Measurements from ENCODE around the gene DLG1. TPM values are rescaled to one million over a fixed set of nuclear protein-coding genes. Genes with fewer than 3 reads are reported as not detected.

The DLG1 gene
- total and polyA plus RNA-seq, 7 experiments from 2014 or later: 27.9 to 96.5 (median 85.9) TPM

DNA sequence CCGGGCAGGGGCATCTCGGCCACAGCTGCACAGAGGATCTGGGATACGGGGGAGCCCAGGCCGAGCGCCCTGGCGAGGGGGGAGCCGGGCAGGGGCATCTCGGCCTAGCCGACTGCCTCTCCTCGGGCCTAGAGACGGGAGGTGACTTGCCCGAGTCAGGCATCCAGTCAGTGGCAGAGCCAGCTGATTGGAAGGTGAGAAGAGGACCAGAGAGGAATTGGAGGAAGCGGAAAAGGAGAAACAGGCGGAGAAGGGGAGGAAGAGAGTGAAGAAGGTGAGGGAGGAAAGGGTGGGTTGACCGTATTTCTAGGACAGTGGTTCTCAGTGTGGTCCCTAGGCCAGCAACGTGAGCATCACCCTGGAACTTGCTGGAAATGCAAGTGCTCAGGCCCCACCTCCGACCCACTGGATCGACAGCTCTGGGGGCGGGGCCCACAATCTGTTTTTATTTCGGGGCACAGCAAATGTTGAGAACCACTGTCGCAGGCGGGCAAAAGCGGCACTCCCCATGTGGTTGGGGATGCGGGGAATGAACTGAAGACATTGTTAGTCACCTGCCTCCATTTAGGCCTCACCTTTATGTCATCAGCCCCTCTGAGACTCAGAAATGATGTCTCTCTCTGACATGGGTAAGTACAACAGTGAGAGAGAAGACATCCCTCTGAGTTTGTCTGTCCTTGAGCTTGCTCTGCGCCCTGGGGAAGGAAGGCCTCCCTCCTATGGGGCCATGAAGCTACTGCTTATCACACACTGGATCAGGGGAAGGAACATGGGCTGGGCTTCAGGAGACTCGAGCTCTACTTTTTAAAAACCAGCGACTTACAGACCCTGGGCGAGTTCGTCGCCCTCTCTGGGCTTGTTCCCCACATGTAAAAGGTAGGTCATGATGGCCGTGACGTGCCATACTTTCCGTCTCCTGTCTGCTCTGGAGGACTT lies 267.8 kb downstream of the DLG1 start:
- Mint-ChIP-seq H3K36me3 (peaks cover 0 to 2% (median 0%) of the 10 kb centered on the region in 5 donors), H3K27me3 (peaks cover 0 to 5% (median 0%) of the 10 kb centered on the region in 5 donors), H3K4me1 (peaks cover 0 to 19% (median 4%) of the 10 kb centered on the region in 7 donors), H3K9me3 (peaks cover 0 to 14% (median 0%) of the 10 kb centered on the region in 11 donors), H3K27ac (peak overlapping the region in 3 of 9 donors; percentile 42 to 46 (median 45)), H3K4me3 (peak overlapping the region in 7 of 10 donors; percentile 12 to 78 (median 55))
- Histone ChIP-seq H3K4me3 (ENCODE audit: low read length) (no peak overlapping the region), H3K27ac (ENCODE audit: low read depth, low read length) (no peak overlapping the region), H3K36me3 (ENCODE audit: control insufficient read depth in 2 of 3, insufficient read depth in 3 of 3, low read length in 3 of 3) (no peaks in the 10 kb centered on the region), H3K4me1 (ENCODE audit: control insufficient read depth in 2 of 2, insufficient read depth in 2 of 2, low read length in 2 of 2) (peaks cover 0 to 4% of the 10 kb centered on the region in 2 donors), H3K9me3 (ENCODE audit: control insufficient read depth in 2 of 3, low read length in 3 of 3) (no peaks in the 10 kb centered on the region), H3K27me3 (ENCODE audit: control insufficient read depth in 2 of 2, insufficient read depth in 2 of 2, low read length in 2 of 2) (peaks cover 0 to 3% of the 10 kb centered on the region in 2 donors)
- POLR2A ChIA-PET: interaction anchor here (1.2 kb wide), 1 partner anchor 27 kb away, joined by 4 read pairs; no protein-coding TSS in a partner anchor
- intact Hi-C loops (cut with micrococcal nuclease): no loop called here
- ATAC-seq (no peak), DNase-seq (no peak)
- CTCF ChIA-PET: interaction anchor here (0.7 to 1.9 kb wide), 5 partner anchors 14 to 53 kb away, joined by 3 to 7 read pairs (median 5); no protein-coding TSS in a partner anchor

DNA sequence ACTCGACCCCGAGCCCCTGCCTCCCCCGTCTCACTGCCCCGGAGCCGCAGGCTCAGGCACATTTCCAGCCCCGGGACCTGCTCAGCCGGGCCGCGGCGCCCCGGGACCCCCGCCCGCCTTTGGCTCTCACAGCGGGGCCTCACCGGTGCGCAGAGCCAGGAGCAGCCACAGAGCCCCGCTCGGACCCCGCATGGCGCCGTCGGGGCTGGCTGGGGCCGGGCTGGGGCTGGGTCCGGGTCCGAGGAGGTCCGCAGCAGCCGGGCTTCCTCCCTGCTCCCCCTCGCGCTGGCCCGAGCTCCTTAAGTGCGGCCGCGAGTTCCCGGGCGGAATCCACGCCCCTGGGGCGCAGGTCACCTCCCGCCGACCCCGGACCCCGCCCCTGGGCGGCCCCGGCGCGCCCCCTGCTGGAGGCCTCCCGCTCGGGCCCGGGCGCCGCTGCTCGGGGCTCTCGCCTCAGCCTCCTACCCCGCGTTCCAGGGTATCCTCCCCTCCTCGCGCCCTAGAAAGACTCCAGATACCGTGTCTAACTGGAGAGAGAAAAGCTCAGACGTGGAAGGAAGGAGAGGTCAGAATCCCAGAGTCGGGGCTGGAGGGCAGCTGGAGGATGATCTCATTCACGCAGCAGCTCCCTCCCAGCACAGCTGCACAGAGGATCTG lies 268.8 kb downstream of the DLG1 start, which contains the start of gene MELTF:
TSS of gene MELTF (minus strand) at position 307 of the 657 bp plus-strand sequence. CDS start at position 192, 115 bp downstream.
- peak; percentile 46 to 90 (median 75) for DNase-seq
- no peaks in the 10 kb centered on the region for H3K36me3 Mint-ChIP-seq

DNA sequence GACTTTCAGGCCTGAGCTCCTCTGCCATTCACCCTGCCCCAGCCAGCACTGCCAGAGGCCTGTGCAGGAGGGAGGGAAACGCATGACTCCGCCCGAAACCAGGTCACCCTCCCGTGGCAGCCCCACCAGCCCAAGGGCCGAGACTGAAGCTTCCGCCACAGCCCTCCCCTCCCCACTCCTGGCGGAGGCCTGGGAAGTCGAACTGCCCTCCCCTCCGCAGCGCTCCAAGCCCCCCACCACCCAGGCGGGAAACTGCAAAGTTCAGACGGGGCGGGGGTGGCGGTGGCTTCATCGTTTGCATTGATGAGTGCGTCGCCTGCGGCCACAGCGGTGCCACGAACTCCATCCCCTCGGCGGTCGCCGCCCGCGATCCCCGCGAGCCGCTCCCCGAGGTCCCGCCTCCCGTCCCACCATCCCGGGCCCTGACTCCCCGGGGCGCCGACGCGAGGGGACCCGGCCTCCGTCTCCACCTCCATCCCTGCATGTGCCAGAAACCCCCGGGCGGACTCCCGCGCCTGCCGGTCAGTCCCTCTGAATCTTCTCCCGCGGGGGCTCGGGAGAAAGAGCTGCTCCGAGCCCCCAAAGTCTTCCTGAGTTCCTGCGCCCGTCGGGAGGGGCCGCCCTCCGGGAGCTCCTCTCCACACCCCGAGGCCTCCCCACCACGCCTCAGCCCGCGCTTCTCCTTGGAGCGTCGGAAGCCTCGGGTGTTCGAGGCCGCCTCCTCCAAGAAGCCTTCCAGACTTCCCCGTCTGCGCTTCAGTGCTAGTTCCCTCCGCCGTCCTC lies 269.5 kb downstream of the DLG1 start:
- ChIA-PET CTCF (interaction anchor here (0.6 to 1.9 kb wide), 4 partner anchors 16 to 1198 kb away, joined by 3 to 7 read pairs (median 6); no protein-coding TSS in a partner anchor), POLR2A (no interaction called here)
- H3K4me1 Mint-ChIP-seq: peaks cover 0 to 16% (median 0%) of the 10 kb centered on the region in 7 donors
- DNase-seq (peak in 2 of 9 donors; percentile 14 to 28), ATAC-seq (peak; percentile 3)
- intact Hi-C loops (cut with micrococcal nuclease): loop anchor here (1.0 to 2.0 kb wide), 3 partner anchors 26 to 50 kb away; no protein-coding TSS in a partner anchor
- H3K36me3 Mint-ChIP-seq: no peaks in the 10 kb centered on the region
- H3K9me3 Mint-ChIP-seq: peaks cover 0 to 6% (median 0%) of the 10 kb centered on the region in 11 donors
- Histone ChIP-seq H3K4me1 (ENCODE audit: control insufficient read depth in 2 of 2, insufficient read depth in 2 of 2, low read length in 2 of 2) (peaks cover 0 to 4% of the 10 kb centered on the region in 2 donors), H3K27me3 (ENCODE audit: control insufficient read depth in 2 of 2, insufficient read depth in 2 of 2, low read length in 2 of 2) (peaks cover 0 to 3% of the 10 kb centered on the region in 2 donors), H3K27ac (ENCODE audit: low read depth, low read length) (peak overlapping the region; percentile 24), H3K4me3 (ENCODE audit: low read length) (peak overlapping the region; percentile 51), H3K9me3 (ENCODE audit: control insufficient read depth in 2 of 3, low read length in 3 of 3) (no peaks in the 10 kb centered on the region), H3K36me3 (ENCODE audit: control insufficient read depth in 2 of 3, insufficient read depth in 3 of 3, low read length in 3 of 3) (no peaks in the 10 kb centered on the region)
- peak overlapping the region; percentile 64 to 83 (median 78) for H3K4me3 Mint-ChIP-seq
- H3K27me3 Mint-ChIP-seq: no peaks in the 10 kb centered on the region
- H3K27ac Mint-ChIP-seq: peak overlapping the region in 1 of 9 donors; percentile 76

More for the DNA sequence above, 268.8 kb downstream of the DLG1 start, which contains the start of gene MELTF:
- peak; percentile 90 for ATAC-seq
- peak within 1 kb of the TSS; percentile 64 to 83 (median 78) for H3K4me3 Mint-ChIP-seq
- intact Hi-C loops (cut with micrococcal nuclease): loop anchor here (1.0 to 2.0 kb wide), 3 partner anchors 26 to 51 kb away; no protein-coding TSS in a partner anchor
- peak within 1 kb of the TSS in 3 of 9 donors; percentile 42 to 76 (median 45) for H3K27ac Mint-ChIP-seq
- H3K9me3 Mint-ChIP-seq: peaks cover 0 to 11% (median 0%) of the 10 kb centered on the region in 11 donors
- Histone ChIP-seq H3K9me3 (ENCODE audit: control insufficient read depth in 2 of 3, low read length in 3 of 3) (no peaks in the 10 kb centered on the region), H3K36me3 (ENCODE audit: control insufficient read depth in 2 of 3, insufficient read depth in 3 of 3, low read length in 3 of 3) (no peaks in the 10 kb centered on the region), H3K27me3 (ENCODE audit: control insufficient read depth in 2 of 2, insufficient read depth in 2 of 2, low read length in 2 of 2) (peaks cover 0 to 3% of the 10 kb centered on the region in 2 donors), H3K4me1 (ENCODE audit: control insufficient read depth in 2 of 2, insufficient read depth in 2 of 2, low read length in 2 of 2) (peaks cover 0 to 4% of the 10 kb centered on the region in 2 donors), H3K4me3 (ENCODE audit: low read length) (peak within 1 kb of the TSS; percentile 51), H3K27ac (ENCODE audit: low read depth, low read length) (peak within 1 kb of the TSS; percentile 24)
- ChIA-PET CTCF (interaction anchor here (0.7 to 1.9 kb wide), 6 partner anchors 15 to 1199 kb away, joined by 3 to 7 read pairs (median 4); no protein-coding TSS in a partner anchor), POLR2A (no interaction called here)
- peaks cover 0 to 19% (median under 1%) of the 10 kb centered on the region in 7 donors for H3K4me1 Mint-ChIP-seq
- H3K27me3 Mint-ChIP-seq: no peaks in the 10 kb centered on the region

DNA sequence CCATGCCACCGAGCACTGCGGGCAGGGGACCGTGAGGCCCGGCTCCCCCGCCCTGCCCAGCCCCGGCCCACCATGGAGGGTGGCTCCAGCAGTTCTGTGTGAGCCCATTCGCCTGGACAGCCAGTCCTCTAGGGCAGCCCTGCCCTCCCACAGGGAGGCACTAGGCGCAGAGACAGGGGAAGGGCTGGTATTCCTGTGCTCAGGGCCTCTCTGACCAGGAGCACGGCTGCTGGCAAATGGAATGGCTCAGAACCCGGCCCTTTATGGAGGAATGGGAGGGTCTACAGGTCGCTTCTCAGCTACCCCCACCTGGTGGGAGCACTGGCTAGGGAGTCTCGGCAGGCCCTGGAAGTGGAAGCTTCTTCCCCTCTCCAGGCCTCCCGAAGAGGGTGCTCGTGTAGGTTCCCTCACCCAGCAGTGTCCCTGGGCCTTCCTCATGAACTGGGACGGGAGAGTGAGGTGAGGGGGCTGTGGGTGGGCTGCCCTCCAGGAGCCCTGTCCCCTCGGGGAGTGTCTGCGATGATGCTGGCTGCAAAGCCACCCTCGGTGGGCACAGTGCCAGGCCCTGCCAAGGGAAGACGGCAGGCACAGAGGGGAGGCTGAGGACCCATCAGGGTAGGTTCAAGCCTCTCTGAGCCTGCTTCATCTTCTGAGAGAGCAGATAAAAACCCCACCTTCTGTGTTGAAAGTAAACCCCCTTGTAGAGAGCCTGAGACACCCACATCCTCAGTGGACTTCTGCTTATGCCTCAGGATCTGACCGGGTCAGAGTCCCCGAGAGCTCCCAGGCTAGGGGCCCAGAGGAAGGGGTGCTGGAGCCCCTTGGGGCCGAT lies 270.3 kb downstream of the DLG1 start:
- no peaks in the 10 kb centered on the region for H3K9me3 ChIP-seq (ENCODE audit: control insufficient read depth in 2 of 3, low read length in 3 of 3)
- Mint-ChIP-seq H3K9me3 (peaks cover 0 to 3% (median 0%) of the 10 kb centered on the region in 11 donors), H3K27me3 (peaks cover 0 to 5% (median 4%) of the 10 kb centered on the region in 5 donors), H3K4me1 (peaks cover 4 to 22% (median 7%) of the 10 kb centered on the region in 7 donors), H3K36me3 (no peaks in the 10 kb centered on the region), H3K27ac (no peak overlapping the region), H3K4me3 (peak overlapping the region; percentile 42 to 83 (median 78))
- ATAC-seq (no peak), DNase-seq (no peak)
- intact Hi-C loops (cut with micrococcal nuclease): loop anchor here in 1 of 2 donors (2.0 kb wide), 1 partner anchor 49 kb away; no protein-coding TSS in a partner anchor
- ChIA-PET POLR2A (no interaction called here), CTCF (interaction anchor here (1.9 kb wide), 1 partner anchor 16 kb away, joined by 7 read pairs; no protein-coding TSS in a partner anchor)
- no peaks in the 10 kb centered on the region for H3K36me3 ChIP-seq (ENCODE audit: control insufficient read depth in 2 of 3, insufficient read depth in 3 of 3, low read length in 3 of 3)
- H3K4me1 ChIP-seq (ENCODE audit: control insufficient read depth in 2 of 2, insufficient read depth in 2 of 2, low read length in 2 of 2): peaks cover 0 to 4% of the 10 kb centered on the region in 2 donors
- no peak overlapping the region for H3K27ac ChIP-seq (ENCODE audit: low read depth, low read length)
- H3K4me3 ChIP-seq (ENCODE audit: low read length): no peak overlapping the region
- H3K27me3 ChIP-seq (ENCODE audit: control insufficient read depth in 2 of 2, insufficient read depth in 2 of 2, low read length in 2 of 2): peaks cover 0 to 3% of the 10 kb centered on the region in 2 donors

DNA sequence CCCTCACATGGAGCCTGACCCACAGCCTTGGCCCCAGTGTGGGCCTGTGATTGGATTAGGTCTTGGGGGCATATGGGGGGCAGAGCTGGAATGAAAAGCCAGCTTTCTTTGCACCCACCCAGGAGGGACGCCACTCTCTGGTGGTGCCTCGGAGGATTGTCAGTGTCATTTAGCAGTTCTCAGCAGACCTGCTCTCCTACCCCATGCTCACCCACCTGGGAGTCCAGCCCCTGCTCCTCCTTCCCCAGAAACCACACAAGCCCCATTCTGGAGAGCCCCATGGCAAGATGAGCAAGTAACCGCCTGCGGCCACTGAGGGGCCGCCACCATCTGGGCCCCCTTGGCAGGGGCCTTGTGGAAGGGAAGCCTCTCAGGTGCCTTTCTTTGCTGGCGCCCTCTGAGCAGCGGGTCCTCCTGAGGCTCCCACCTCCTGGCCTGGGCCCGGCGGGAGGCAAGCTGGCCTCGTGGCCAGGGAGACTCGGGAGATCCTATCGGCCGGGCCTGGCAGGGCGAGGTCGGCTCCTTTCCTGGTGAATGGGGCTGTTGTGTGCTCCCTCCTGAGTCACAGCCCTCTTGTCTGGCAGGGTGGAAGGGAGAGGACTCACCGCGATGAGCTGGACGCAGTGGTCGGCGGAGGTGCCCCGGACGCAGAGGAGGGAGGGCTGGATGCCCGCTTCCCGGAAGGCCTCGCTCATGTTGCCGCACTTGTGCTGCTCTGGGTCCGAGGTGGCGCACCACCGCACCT lies 271.1 kb downstream of the DLG1 start:
- Histone ChIP-seq H3K4me1 (ENCODE audit: control insufficient read depth in 2 of 2, insufficient read depth in 2 of 2, low read length in 2 of 2) (peaks cover 0 to 4% of the 10 kb centered on the region in 2 donors), H3K27ac (ENCODE audit: low read depth, low read length) (no peak overlapping the region), H3K36me3 (ENCODE audit: control insufficient read depth in 2 of 3, insufficient read depth in 3 of 3, low read length in 3 of 3) (no peaks in the 10 kb centered on the region), H3K4me3 (ENCODE audit: low read length) (no peak overlapping the region), H3K9me3 (ENCODE audit: control insufficient read depth in 2 of 3, low read length in 3 of 3) (no peaks in the 10 kb centered on the region), H3K27me3 (ENCODE audit: control insufficient read depth in 2 of 2, insufficient read depth in 2 of 2, low read length in 2 of 2) (peaks cover 0 to 3% of the 10 kb centered on the region in 2 donors)
- Mint-ChIP-seq H3K27ac (no peak overlapping the region), H3K4me1 (peaks cover 5 to 23% (median 10%) of the 10 kb centered on the region in 7 donors), H3K4me3 (no peak overlapping the region), H3K27me3 (peaks cover 0 to 6% (median 4%) of the 10 kb centered on the region in 5 donors), H3K36me3 (no peaks in the 10 kb centered on the region), H3K9me3 (peaks cover 0 to 1% (median 0%) of the 10 kb centered on the region in 11 donors)
- intact Hi-C loops (cut with micrococcal nuclease): no loop called here
- ATAC-seq (no peak), DNase-seq (no peak)
- ChIA-PET POLR2A (no interaction called here), CTCF (interaction anchor here (0.6 to 0.7 kb wide), 3 partner anchors 17 to 133 kb away, joined by 3 to 4 read pairs (median 4); no protein-coding TSS in a partner anchor)

All from naive thymus-derived CD4-positive, alpha-beta T cell (primary cell).